GM08714 (cell line): ENCODE data around the gene PLBD1.

Experiments used
- H3K4me3 ChIP-seq: fragments of 200-500 bp; sonication (Bioruptor generic); 2 replicates; pipeline ENCODE4 v1.5.1; 2014; ENCODE audit warnings: mild to moderate bottlenecking, low read length, inconsistent platforms
- ZNF274 ChIP-seq: IDR thresholded peaks from 2 replicates; pipeline ENCODE4 v1.6.1; 2012; ENCODE audit warnings: mild to moderate bottlenecking, low read depth, low read length

Gene PLBD1

DNA sequence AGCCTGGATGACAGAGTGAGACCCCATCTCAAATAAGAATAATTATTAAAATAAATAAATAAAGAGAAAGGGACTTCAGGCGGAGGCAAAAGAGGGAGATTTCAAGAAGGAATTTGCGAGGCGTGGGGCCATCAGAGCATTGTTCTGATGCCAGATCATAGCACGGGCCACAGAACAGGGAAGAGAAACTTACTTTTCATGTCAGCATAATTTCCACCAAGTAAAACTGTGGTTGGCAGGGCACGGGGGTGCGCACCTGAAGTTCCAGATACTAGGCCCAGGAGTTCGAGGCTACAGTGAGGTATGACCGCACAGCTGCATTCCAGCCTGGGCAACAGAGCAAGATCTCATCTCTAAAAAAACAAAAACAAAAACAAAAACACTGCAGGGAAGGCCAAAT, 11.0 kb upstream of the PLBD1 start:
- no peak overlapping the region for H3K4me3 ChIP-seq
- no peak for TF ChIP-seq ZNF274

DNA sequence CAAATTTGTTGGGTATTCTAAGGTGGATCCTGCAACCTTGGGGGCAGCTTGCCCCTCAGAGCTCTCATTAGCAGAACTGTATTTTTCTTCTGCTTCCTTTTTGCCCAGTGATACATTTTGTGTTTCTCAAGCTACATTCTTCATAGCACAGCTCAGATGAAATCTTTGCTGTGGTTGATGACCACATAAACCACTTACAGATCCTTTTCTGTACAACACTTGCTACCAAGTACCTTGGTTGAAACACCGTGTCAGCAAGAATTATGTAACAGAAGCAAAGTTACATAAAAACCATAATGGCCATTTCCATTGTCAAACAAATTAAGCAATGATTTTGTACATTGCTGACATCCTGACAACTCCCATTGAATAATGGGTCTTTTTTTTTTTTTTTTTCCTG, 9.7 kb upstream of the PLBD1 start:
- no peak for TF ChIP-seq ZNF274
- H3K4me3 ChIP-seq = no peak overlapping the region

- TF ChIP-seq ZNF274 = no peak
These were observed 9.2 kb upstream of the PLBD1 start for GRCh38 chr12:14576896-14577295.

DNA sequence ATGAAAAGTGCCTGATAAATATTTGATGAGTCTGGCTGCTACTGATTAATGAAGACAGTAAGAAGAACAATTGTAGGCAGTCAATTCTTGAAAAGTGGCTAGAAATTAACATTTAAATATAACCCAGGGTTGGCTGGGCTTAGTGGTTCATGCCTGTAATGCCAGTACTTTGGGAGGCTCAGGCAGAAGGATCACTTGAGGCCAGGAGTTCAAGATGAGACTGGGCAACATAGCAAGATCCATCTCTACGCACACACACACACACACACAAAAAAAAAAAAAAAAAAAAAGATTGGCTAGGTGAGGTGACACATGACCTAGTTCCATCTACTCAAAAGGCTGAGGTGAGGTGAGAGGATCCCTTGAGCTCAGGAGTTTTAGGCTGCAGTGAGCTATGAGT, 7.9 kb upstream of the PLBD1 start:
- no peak for TF ChIP-seq ZNF274
- no peak overlapping the region for H3K4me3 ChIP-seq

More at GRCh38 chr12:14576896-14577295, 9.2 kb upstream of the PLBD1 start:
- no peak overlapping the region for H3K4me3 ChIP-seq

DNA sequence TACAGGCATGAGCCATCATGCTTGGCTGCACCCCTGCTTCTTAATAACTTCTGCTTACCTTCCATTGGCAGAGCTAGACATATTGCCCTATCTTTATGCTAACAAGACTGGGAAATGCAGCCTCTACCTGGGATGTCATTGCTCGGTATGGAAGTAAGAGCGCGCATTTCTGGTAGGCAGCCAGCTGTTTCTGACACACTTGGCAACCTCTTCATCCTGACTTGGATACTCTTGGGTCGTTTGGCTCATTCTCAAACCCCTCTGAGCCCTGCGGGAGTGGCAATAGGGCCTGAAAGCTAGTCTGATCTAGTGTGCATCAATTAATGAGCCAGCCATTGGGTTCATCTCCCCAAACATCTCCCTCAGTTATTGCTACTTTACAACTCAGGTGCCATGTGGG, 5.4 kb upstream of the PLBD1 start:
- no peak for TF ChIP-seq ZNF274
- no peak overlapping the region for H3K4me3 ChIP-seq

DNA sequence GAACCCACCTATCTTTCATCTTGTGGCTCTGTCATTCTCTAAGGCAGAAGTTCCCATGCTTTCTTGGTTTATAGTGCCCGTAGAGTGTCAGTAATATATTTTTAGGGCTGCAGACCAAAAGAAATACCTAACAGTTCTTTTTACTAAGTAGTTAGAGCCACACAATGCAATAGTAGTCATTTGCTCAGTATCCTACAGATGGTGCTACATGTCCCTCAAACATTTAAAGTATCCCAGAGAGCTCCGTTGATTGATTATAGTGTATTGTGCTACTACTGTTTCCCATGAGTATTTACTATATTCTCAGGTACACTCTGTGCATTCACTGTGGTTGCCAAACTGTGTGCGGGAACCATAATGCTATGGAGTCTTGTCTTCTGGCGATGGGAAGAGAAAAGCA, 4.7 kb upstream of the PLBD1 start:
- no peak for TF ChIP-seq ZNF274
- no peak overlapping the region for H3K4me3 ChIP-seq

DNA sequence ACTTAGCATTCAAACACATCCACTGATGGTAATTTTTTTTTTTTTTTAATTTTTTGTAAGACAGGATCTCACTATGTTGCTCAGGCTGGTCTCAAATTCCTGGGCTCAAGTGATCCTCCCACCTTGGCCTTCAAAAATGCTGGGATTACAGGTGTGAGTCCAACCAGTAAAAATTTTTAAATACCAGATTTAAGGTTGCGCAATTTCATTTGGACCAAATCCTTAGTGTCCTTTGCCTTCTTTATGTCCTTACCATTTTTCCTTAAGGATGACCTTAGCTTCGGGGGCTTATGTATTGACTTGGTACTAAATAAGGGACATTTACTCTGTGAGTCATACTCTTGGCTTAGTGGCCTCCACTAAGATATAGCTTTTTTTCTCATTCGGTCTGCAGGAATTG, 4.1 kb upstream of the PLBD1 start:
- H3K4me3 ChIP-seq = no peak overlapping the region
- TF ChIP-seq ZNF274 = no peak

DNA sequence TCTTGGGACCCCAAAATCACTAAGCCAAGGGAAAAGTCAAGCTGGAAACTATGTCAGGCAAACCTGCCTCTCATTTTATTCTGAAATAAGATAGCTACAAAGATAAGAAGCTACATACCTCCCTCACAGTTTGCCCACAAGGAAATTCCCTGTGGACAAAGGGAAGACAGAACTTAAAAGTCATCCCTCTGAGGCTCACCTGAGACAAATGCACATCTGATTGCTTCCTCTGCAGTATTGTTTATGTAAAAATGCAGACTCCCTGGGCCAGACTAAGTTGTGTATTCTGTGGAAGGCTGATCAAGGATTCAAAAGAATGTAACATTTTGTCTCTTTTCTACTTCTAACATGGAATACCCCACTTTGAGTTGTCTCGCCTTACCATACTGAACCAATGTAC, 2.5 kb upstream of the PLBD1 start:
- TF ChIP-seq ZNF274 = no peak
- no peak overlapping the region for H3K4me3 ChIP-seq

- H3K4me3 ChIP-seq = no peak overlapping the region
- no peak for TF ChIP-seq ZNF274
These were observed 3.2 kb downstream of the PLBD1 start for GRCh38 chr12:14564336-14564959.

GRCh38 chr12:14563046-14563445, 4.6 kb downstream of the PLBD1 start:
- H3K4me3 ChIP-seq = no peak overlapping the region
- no peak for TF ChIP-seq ZNF274

DNA sequence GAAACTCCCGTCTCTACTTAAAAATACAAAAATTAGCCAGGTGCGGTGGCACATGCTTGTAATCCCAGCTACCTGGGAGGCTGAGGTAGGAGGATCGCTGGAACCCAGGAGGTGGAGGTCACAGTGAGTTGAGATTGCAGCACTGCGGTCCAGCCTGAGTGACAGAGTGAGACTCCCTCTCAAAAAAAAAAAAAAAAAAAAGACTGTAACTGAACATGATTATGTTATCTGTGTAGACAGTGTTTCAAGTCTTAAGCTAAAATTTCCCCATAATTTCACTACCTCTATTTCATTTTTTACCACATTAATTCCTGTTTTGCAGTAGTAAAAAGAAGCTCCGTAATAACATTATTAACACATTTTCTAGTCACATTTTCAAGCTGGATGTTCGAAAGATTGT, 5.4 kb downstream of the PLBD1 start:
- TF ChIP-seq ZNF274 = no peak
- no peak overlapping the region for H3K4me3 ChIP-seq

- TF ChIP-seq ZNF274 = no peak
- no peak overlapping the region for H3K4me3 ChIP-seq
These were observed 5.9 kb downstream of the PLBD1 start for GRCh38 chr12:14561677-14562238.

GRCh38 chr12:14560904-14561574, 6.6 kb downstream of the PLBD1 start:
- TF ChIP-seq ZNF274 = no peak
- no peak overlapping the region for H3K4me3 ChIP-seq

GRCh38 chr12:14558473-14558959, 9.2 kb downstream of the PLBD1 start:
- H3K4me3 ChIP-seq = no peak overlapping the region
- TF ChIP-seq ZNF274 = no peak

GRCh38 chr12:14557966-14558365, 9.7 kb downstream of the PLBD1 start:
- TF ChIP-seq ZNF274 = no peak
- H3K4me3 ChIP-seq = no peak overlapping the region

GRCh38 chr12:14554281-14555007, 13.2 kb downstream of the PLBD1 start:
- H3K4me3 ChIP-seq = no peak overlapping the region
- TF ChIP-seq ZNF274 = no peak
